Tibial artery (tissue), 4 donors: Measurements from ENCODE around the gene TMPRSS6.
A peak's percentile ranks its signal among the peaks of the same experiment; 100 is the strongest.

Experiments used
- DNase-seq, 2 donors: peaks; one replicate each; pipeline ENCODE4 v3.0.0-alpha.2; 2019
- H3K27ac ChIP-seq, 2 donors: fragments of 200-600 bp; sonication (generic) in 1 of 2; 1 replicate in 1 of 2; 2 replicates in 1 of 2; pipeline ENCODE4 v1.5.1; 2018 to 2019; ENCODE audit warnings: mild to moderate bottlenecking in 1 of 2
- H3K27me3 ChIP-seq, 2 donors: fragments of 200-600 bp; sonication (generic) in 1 of 2; one replicate each; pipeline versions ENCODE4 v1.5.1 to v1.6.0; 2016 to 2019
- H3K36me3 ChIP-seq, 3 donors: fragments of 200-600 bp; sonication (generic) in 2 of 3; one replicate each; pipeline ENCODE4 v1.5.1; 2016 to 2019; ENCODE audit warnings: mild to moderate bottlenecking in 2 of 3
- H3K4me1 ChIP-seq, 4 donors: fragments of 200-600 bp; sonication (generic) in 2 of 4; 1 replicate in 3 of 4; 2 replicates in 1 of 4; pipeline ENCODE4 v1.5.1; 2016 to 2019
- H3K4me3 ChIP-seq, 2 donors: fragments of 200-600 bp; sonication (generic) in 1 of 2; 1 replicate in 1 of 2; 2 replicates in 1 of 2; pipeline ENCODE4 v1.5.1; 2018 to 2019; ENCODE audit warnings: mild to moderate bottlenecking in 2 of 2
- H3K9me3 ChIP-seq, 3 donors: fragments of 200-600 bp; sonication (generic) in 1 of 3; one replicate each; pipeline ENCODE4 v1.5.1; 2016 to 2019
- intact Hi-C: fragments of 100-400 bp; cut with DNase I; formaldehyde crosslinking; loops from one replicate; pipeline ENCODE4 v1.15.0; 2023; ENCODE audit warnings: low total_unique reads
- TF ChIP-seq, protein P1 (sequence below), 2 experiments: fragments of 200-600 bp in 1 of 2; fragments of 450-650 bp in 1 of 2; IDR thresholded peaks; one replicate each; pipeline ENCODE4 v1.5.1; 2017 to 2019; ENCODE audit warnings: antibody characterized with exemption in 2 of 2, mild to moderate bottlenecking in 1 of 2, moderate library complexity in 1 of 2

TMPRSS6 gene

GRCh38 chr22:37056246-37056645, 53.3 kb downstream of the TMPRSS6 start:
- intact Hi-C loops: no loop called here
- Histone ChIP-seq H3K4me1 (peaks cover 0 to 17% (median 11%) of the 10 kb centered on the region in 4 donors), H3K27ac (no peak overlapping the region), H3K27me3 (no peaks in the 10 kb centered on the region), H3K4me3 (no peak overlapping the region), H3K9me3 (no peaks in the 10 kb centered on the region), H3K36me3 (peaks cover 15 to 77% (median 64%) of the 10 kb centered on the region in 3 donors)
- TF ChIP-seq, protein P1, sequence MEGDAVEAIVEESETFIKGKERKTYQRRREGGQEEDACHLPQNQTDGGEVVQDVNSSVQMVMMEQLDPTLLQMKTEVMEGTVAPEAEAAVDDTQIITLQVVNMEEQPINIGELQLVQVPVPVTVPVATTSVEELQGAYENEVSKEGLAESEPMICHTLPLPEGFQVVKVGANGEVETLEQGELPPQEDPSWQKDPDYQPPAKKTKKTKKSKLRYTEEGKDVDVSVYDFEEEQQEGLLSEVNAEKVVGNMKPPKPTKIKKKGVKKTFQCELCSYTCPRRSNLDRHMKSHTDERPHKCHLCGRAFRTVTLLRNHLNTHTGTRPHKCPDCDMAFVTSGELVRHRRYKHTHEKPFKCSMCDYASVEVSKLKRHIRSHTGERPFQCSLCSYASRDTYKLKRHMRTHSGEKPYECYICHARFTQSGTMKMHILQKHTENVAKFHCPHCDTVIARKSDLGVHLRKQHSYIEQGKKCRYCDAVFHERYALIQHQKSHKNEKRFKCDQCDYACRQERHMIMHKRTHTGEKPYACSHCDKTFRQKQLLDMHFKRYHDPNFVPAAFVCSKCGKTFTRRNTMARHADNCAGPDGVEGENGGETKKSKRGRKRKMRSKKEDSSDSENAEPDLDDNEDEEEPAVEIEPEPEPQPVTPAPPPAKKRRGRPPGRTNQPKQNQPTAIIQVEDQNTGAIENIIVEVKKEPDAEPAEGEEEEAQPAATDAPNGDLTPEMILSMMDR (IDR thresholded peaks at IDR 0.05): no peak
- DNase-seq: no peak

DNA sequence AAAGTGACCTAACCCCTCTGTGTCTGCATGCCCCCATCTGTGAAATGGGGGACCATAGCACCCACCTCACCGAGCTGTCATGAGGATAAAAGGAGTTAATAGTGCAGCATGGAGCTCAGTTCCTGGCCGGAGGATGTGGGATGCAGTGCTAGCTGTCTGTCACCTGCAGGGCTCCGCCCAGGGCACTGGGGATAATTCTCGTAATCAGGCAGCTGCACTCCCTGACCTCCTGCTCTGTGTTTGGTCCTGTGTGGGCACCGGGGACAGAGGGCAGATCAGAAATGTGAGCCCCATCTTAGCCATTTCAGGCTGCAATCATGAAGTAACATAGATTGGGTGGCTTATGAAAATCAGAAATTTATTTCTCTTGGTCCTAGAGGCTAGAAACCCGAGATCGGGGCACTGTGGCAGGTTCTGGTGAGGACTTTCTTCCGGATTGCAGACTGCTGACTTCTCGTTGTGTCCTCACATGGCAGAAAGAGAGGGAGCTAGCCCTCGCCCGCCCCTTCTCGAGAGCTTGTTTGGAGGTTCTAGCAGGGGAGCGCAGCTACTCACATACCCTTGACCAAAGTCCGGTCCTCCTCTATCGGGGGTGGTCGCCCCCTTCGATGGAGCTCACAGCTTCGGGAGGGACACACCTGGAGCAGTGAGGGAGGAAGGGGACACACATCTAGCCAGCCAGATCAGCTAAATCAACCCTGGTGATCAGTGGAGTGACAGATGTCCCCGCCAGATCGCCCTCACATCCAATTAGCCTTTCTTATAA, 54.7 kb downstream of the TMPRSS6 start:
- Histone ChIP-seq H3K4me3 (no peak overlapping the region), H3K27ac (no peak overlapping the region), H3K4me1 (peaks cover 0 to 23% (median 13%) of the 10 kb centered on the region in 4 donors), H3K9me3 (no peaks in the 10 kb centered on the region), H3K36me3 (peaks cover 9 to 63% (median 49%) of the 10 kb centered on the region in 3 donors), H3K27me3 (no peaks in the 10 kb centered on the region)
- intact Hi-C loops: no loop called here
- TF ChIP-seq, protein P1 (IDR thresholded peaks at IDR 0.05): no peak
- DNase-seq: no peak

- Histone ChIP-seq H3K27ac (no peak overlapping the region), H3K27me3 (no peaks in the 10 kb centered on the region), H3K9me3 (no peaks in the 10 kb centered on the region), H3K4me1 (peaks cover 0 to 23% (median 13%) of the 10 kb centered on the region in 4 donors), H3K4me3 (no peak overlapping the region), H3K36me3 (peaks cover 9 to 55% (median 42%) of the 10 kb centered on the region in 3 donors)
- intact Hi-C loops: no loop called here
- TF ChIP-seq, protein P1 (IDR thresholded peaks at IDR 0.05): no peak
- no peak for DNase-seq
These were observed 55.5 kb downstream of the TMPRSS6 start for GRCh38 chr22:37054056-37054395.

DNA sequence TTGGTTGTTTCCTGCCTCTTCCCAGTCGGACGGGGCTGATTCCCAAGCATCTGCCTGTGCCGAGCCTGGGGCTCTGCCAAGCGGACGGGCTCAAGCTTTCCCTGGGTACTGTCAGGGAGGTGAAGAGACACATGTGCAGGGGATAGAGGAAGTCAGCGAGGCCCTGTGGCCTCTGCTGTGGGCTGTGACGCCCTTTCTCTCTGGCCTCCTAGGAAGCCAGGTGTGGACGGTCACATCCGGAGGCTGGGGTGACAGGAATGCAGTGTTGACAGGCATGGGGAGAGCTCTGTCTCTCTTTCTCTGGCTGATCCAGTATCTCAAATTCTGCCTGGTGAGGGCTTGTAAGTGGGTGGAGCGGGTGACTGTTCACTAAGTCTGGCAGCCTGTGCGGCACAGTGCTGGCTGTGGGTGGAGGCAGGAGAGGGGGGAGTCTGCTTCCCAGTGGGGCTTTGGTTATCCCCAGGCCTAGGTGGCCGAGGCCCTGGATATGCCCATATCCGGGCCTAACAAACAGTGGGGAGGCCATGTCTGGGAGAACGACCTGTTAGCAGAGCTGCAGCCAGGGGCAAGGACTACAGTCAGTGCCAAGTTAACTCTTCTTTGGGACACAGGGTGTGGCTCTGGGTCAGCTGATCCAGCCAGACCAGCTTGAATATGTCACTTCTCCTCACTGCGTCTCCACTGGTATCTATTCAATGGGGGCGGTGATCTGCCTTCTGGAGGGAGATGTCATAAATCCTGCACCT, 56.0 kb downstream of the TMPRSS6 start:
- DNase-seq: no peak
- Histone ChIP-seq H3K4me1 (peaks cover 0 to 23% (median 13%) of the 10 kb centered on the region in 4 donors), H3K27ac (no peak overlapping the region), H3K36me3 (peaks cover 9 to 50% (median 38%) of the 10 kb centered on the region in 3 donors), H3K27me3 (no peaks in the 10 kb centered on the region), H3K9me3 (no peaks in the 10 kb centered on the region), H3K4me3 (no peak overlapping the region)
- TF ChIP-seq, protein P1 (IDR thresholded peaks at IDR 0.05): no peak
- intact Hi-C loops: no loop called here

- TF ChIP-seq, protein P1 (IDR thresholded peaks at IDR 0.05): no peak
- Histone ChIP-seq H3K27ac (peak overlapping the region in 1 of 2 donors; percentile 24), H3K9me3 (no peaks in the 10 kb centered on the region), H3K27me3 (no peaks in the 10 kb centered on the region), H3K36me3 (peaks cover 7 to 42% (median 29%) of the 10 kb centered on the region in 3 donors), H3K4me1 (peaks cover 0 to 23% (median 13%) of the 10 kb centered on the region in 4 donors), H3K4me3 (peak overlapping the region; percentile 65 to 93)
- DNase-seq: no peak
- intact Hi-C loops: no loop called here
These were observed 56.9 kb downstream of the TMPRSS6 start for GRCh38 chr22:37052386-37053309.
